ENCODE measurements around the gene KREMEN1. TPM values are rescaled to one million over a fixed set of nuclear protein-coding genes. Genes with fewer than 3 reads are reported as not detected.

The KREMEN1 gene
- total and polyA plus RNA-seq, 10 of the 15 experiments (the other 5 are each of a cell fraction or from before 2014, with no cell fraction given) = 0.10 to 2.5 (median 0.20) TPM; not detected in 1

- Histone ChIP-seq H3K4me3 (no peak overlapping the region), H3K4me2 (ENCODE audit: control insufficient read depth, insufficient read depth) (no peak overlapping the region), H2AFZ (ENCODE audit: control insufficient read depth, low read depth, low read length) (no peak overlapping the region), H3K4me1 (ENCODE audit: control insufficient read depth, insufficient read depth, low read length) (no peaks in the 10 kb centered on the region), H4K20me1 (ENCODE audit: control insufficient read depth, insufficient read depth) (no peaks in the 10 kb centered on the region), H3K27ac (ENCODE audit: control insufficient read depth, insufficient read depth) (no peak overlapping the region), H3K27me3 (replicated peaks in 1 of 2; ENCODE audit: control insufficient read depth in 2 of 2, insufficient read depth in 2 of 2, low read length in 1 of 2) (no peaks in the 10 kb centered on the region), H3K36me3 (ENCODE audit: control insufficient read depth in 2 of 2, insufficient read depth in 2 of 2, low read length in 1 of 2) (no peaks in the 10 kb centered on the region), H3K9me3 (replicated peaks; ENCODE audit: control insufficient read depth, insufficient read depth, low read length) (no peaks in the 10 kb centered on the region), H3K79me2 (ENCODE audit: control insufficient read depth, insufficient read depth, low read length) (no peaks in the 10 kb centered on the region), H3K9ac (ENCODE audit: control insufficient read depth, insufficient read depth, low read length) (no peak overlapping the region)
- ChIA-PET RAD21 (ENCODE audit: unreplicated experiment) (interaction anchor here (2.0 kb wide), 1 partner anchor 11 kb away, joined by 4 read pairs; no protein-coding TSS in a partner anchor), SMC1A (ENCODE audit: uncharacterized antibody, unreplicated experiment) (interaction anchor here (0.7 to 1.9 kb wide), 4 partner anchors 11 to 53 kb away, joined by 3 to 5 read pairs (median 4); no protein-coding TSS in a partner anchor), CTCF (interaction anchor here (1.2 to 1.9 kb wide), 3 partner anchors 22 to 265 kb away, joined by 3 to 5 read pairs (median 5); no protein-coding TSS in a partner anchor), POLR2A (interaction anchor here (0.6 kb wide), 3 partner anchors 11 to 331 kb away, joined by 3 to 4 read pairs (median 4); no protein-coding TSS in a partner anchor)
- FAIRE-seq = no peak
- no TSS peak for BruUV-seq (replicated peaks)
- no peak for DNase-seq (ENCODE audit: low read depth, low spot score)
- no peak for ATAC-seq
- intact Hi-C loops (cut with micrococcal nuclease; ENCODE audit: unreplicated experiment) = no loop called here
- WGBS (ENCODE audit: insufficient coverage, insufficient replicate concordance, low lambda C conversion rate, missing lambda C conversion rate) = 24% methylated on average over 4 of the region's 4 CpGs
- no peak for TF ChIP-seq IKZF1 (conservative IDR thresholded peaks at IDR 0.05)
- TF ChIP-seq PRDM15 (CRISPR knock-in tag; IDR thresholded peaks at IDR 0.05) = no peak
- in situ Hi-C loops (cut with MboI) = no loop called here
These were observed 20.9 kb downstream of the KREMEN1 start for GRCh38 chr22:29093501-29094300.
